RPMI7951 (cell line): ENCODE measurements around the gene NAAA. TPM values are rescaled to one million over a fixed set of nuclear protein-coding genes. Genes with fewer than 3 reads are reported as not detected.

Source experiments
- total RNA-seq: library from RNA; depleted of rRNA; stranded (reverse); fragments of >200 nt; shearing (Covaris generic); gene quantifications from 2 replicates; pipeline ENCODE4 v1.2.3, GENCODE V29; 2014; rRNA removed

The NAAA gene
- total RNA-seq, 1 experiment from 2014 or later, result 34.6 TPM

Other genes starting within 250 kb of the NAAA start
- gene USO1, start 216.4 kb downstream of the NAAA start, total RNA-seq, result 45.9 and 50.8 TPM in 2 replicates
- not detected in 2 replicates for gene PPEF2, start 38.6 kb downstream of the NAAA start, total RNA-seq
- 21.6 and 30.5 TPM in 2 replicates for gene SDAD1, start 49.9 kb upstream of the NAAA start, total RNA-seq
- gene CXCL9, start 66.5 kb upstream of the NAAA start, total RNA-seq, result not detected in 2 replicates
- gene CXCL10, start 82.5 kb upstream of the NAAA start, total RNA-seq, result 0.12 and 0.78 TPM in 2 replicates
- 0.10 and 0.36 TPM in 2 replicates for gene CXCL11, start 95.1 kb upstream of the NAAA start, total RNA-seq
- gene ART3, start 133.7 kb upstream of the NAAA start, total RNA-seq, result 0.24 TPM in 1 of 2 replicates, not detected in the other
- gene NUP54, start 207.4 kb upstream of the NAAA start, total RNA-seq, result 57.5 and 71.5 TPM in 2 replicates